CD4-positive, alpha-beta T cell (primary cell): ENCODE data around the gene RAB25. TPM values are rescaled to one million over a fixed set of nuclear protein-coding genes. Genes with fewer than 3 reads are reported as not detected.

Experiments
- ATAC-seq: fragments of 200-7000 bp; cut with Tn5 transposase; one replicate; pipeline ENCODE4 v1.10.0; 2022; ENCODE audit warnings: mild to moderate bottlenecking; ENCODE audit not compliant: poor library complexity
- CTCF ChIA-PET: fragments of 350-600 bp; sonication (Branson Sonifier 250); formaldehyde crosslinking; loops from one replicate; lab custom pipeline; 2021; ENCODE audit warnings: antibody characterized with exemption, inconsistent platforms; lab: Charles Lee
- POLR2A ChIA-PET: fragments of 350-600 bp; sonication (Branson Sonifier 250); formaldehyde crosslinking; loops from one replicate; lab custom pipeline; 2021; ENCODE audit warnings: antibody characterized with exemption, inconsistent platforms; lab: Charles Lee
- DNase-seq, 14 experiments: peaks; one replicate each; pipeline ENCODE4 v3.0.0-alpha.2; 2013 to 2020; ENCODE audit warnings: mixed read lengths in 2 of 14
- H3K27ac ChIP-seq, 2 donors: one replicate each; pipeline versions ENCODE4 v1.5.1 to v1.7.0; 2013; ENCODE audit warnings: low read length in 2 of 2, low read depth in 1 of 2, mild to moderate bottlenecking in 1 of 2
- H3K27me3 ChIP-seq, 2 experiments: 1 replicate in 1 of 2; 2 replicates in 1 of 2; pipeline versions ENCODE4 v1.6.1 to v1.7.0; 2013; ENCODE audit warnings: low read length in 2 of 2, control low read depth in 1 of 2, mild to moderate bottlenecking in 1 of 2, moderate library complexity in 1 of 2; ENCODE audit not compliant: insufficient read depth in 2 of 2, control insufficient read depth in 1 of 2
- H3K36me3 ChIP-seq: one replicate; pipeline ENCODE4 v1.6.1; 2013; ENCODE audit warnings: low read length, control low read depth; ENCODE audit not compliant: insufficient read depth
- H3K4me1 ChIP-seq: one replicate; pipeline ENCODE4 v1.6.1; 2013; ENCODE audit warnings: low read length, control low read depth; ENCODE audit not compliant: insufficient read depth
- H3K4me3 ChIP-seq: one replicate; pipeline ENCODE4 v1.5.1; 2013; ENCODE audit warnings: mild to moderate bottlenecking, low read length, moderate library complexity
- H3K9me3 ChIP-seq, 2 experiments: 1 replicate in 1 of 2; 2 replicates in 1 of 2; pipeline versions ENCODE4 v1.6.1 to v1.7.0; 2013; ENCODE audit warnings: low read length in 2 of 2, mild to moderate bottlenecking in 2 of 2, control low read depth in 1 of 2, moderate library complexity in 1 of 2; ENCODE audit not compliant: control insufficient read depth in 1 of 2, insufficient read depth in 1 of 2
- H3K27ac Mint-ChIP-seq: one replicate; pipeline ENCODE4 v1.8.0; 2020; ENCODE audit warnings: mixed read lengths
- H3K27me3 Mint-ChIP-seq: one replicate; pipeline ENCODE4 v1.8.0; 2021; ENCODE audit warnings: mixed read lengths
- H3K36me3 Mint-ChIP-seq: one replicate; pipeline ENCODE4 v1.8.0; 2021; ENCODE audit warnings: low read depth, mixed read lengths
- H3K4me1 Mint-ChIP-seq: one replicate; pipeline ENCODE4 v1.8.0; 2021; ENCODE audit warnings: low read depth, mixed read lengths
- H3K4me3 Mint-ChIP-seq: one replicate; pipeline ENCODE4 v1.8.0; 2020; ENCODE audit warnings: mild to moderate bottlenecking, mixed read lengths
- H3K9me3 Mint-ChIP-seq: one replicate; pipeline ENCODE4 v1.8.0; 2020; ENCODE audit warnings: mixed read lengths
- CTCF ChIP-seq: fragments of 200-600 bp; IDR thresholded peaks from one replicate; pipeline ENCODE4 v1.8.0; 2022; ENCODE audit warnings: antibody characterized with exemption, mild to moderate bottlenecking
- intact Hi-C, 2 experiments: fragments of 100-400 bp; cut with DNase I in 1 of 2; cut with micrococcal nuclease in 1 of 2; formaldehyde crosslinking; loops; one replicate each; pipeline versions ENCODE4 v1.15.1 to v1.9.0; 2023 to 2025; cut with DNase I, micrococcal nuclease
- total RNA-seq, 174 experiments: library from RNA in 2 of 174; stranded (reverse) in 2 of 174; gene quantifications; one replicate each; pipeline ENCODE4 v1.2.3 and lab custom pipeline; 2021 to 2026

RAB25 gene
- total RNA-seq, 2 experiments from 2014 or later, result 0.58 to 1.3 TPM

DNA sequence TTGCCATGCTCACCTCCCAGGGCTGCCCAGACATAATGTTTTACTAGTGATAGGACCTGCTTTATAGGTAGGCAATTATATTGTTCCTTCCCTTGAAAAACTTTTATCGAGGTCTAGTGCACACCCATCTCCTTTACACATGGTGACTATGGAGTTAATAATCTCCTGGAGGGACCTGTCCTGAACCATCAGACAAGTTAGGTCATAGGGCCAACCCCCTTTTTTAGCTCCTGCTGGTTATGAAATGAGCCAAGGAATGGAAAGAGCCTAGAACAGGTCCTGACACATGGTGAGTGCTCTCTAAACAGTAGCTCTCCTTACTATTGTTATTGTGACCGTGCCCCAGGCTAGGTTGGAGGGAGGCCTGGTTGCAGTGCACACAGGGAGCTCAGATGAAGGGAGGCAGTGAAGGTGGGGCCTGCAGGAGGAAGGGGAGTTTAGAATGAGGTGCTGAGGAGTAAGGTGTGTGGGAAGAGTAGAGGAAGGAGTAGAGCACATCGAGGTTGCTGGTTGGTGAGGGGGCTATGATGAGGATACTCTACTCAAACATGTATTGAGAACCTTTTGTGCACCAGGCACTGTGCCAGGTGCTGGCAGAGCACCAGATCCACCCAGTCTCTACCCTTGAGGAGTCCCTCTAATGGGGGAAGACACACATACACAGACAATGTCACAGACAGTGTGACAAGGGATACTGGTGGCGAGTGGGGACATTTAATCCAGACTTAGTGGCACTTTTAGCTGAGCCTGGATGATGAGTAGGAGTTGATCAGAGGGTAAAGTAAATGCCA lies 39.4 kb downstream of the RAB25 start:
- Mint-ChIP-seq H3K27me3 (no peaks in the 10 kb centered on the region), H3K9me3 (no peaks in the 10 kb centered on the region), H3K4me1 (peaks cover 60% of the 10 kb centered on the region), H3K36me3 (no peaks in the 10 kb centered on the region), H3K4me3 (no peak overlapping the region), H3K27ac (peak overlapping the region; percentile 35)
- Histone ChIP-seq H3K4me1 (peaks cover 66% of the 10 kb centered on the region), H3K9me3 (no peaks in the 10 kb centered on the region), H3K36me3 (no peaks in the 10 kb centered on the region), H3K4me3 (no peak overlapping the region), H3K27ac (no peak overlapping the region), H3K27me3 (no peaks in the 10 kb centered on the region)
- TF ChIP-seq CTCF, result no peak
- CTCF ChIA-PET, result interaction anchor here (1.0 to 6.8 kb wide), 3 partner anchors 28 to 125 kb away, joined by 3 to 194 read pairs (median 4); no protein-coding TSS in a partner anchor
- POLR2A ChIA-PET, result interaction anchor here (1.5 to 1.8 kb wide), 2 partner anchors 26 to 28 kb away, joined by 8 read pairs; no protein-coding TSS in a partner anchor
- DNase-seq (peak in 1 of 14 experiments; percentile 50), ATAC-seq (no peak)
- intact Hi-C loops, result no loop called here

GRCh38 chr1:156101880-156102279 lies 40.9 kb downstream of the RAB25 start:
- Histone ChIP-seq H3K4me1 (peaks cover 64% of the 10 kb centered on the region), H3K9me3 (no peaks in the 10 kb centered on the region), H3K27ac (no peak overlapping the region), H3K36me3 (no peaks in the 10 kb centered on the region), H3K4me3 (no peak overlapping the region), H3K27me3 (no peaks in the 10 kb centered on the region)
- no peak overlapping the region for H3K4me3 Mint-ChIP-seq
- ChIA-PET CTCF (no interaction called here), POLR2A (no interaction called here)
- no peaks in the 10 kb centered on the region for H3K27me3 Mint-ChIP-seq
- ATAC-seq (no peak), DNase-seq (no peak)
- no peaks in the 10 kb centered on the region for H3K9me3 Mint-ChIP-seq
- no peak for TF ChIP-seq CTCF
- peaks cover 61% of the 10 kb centered on the region for H3K4me1 Mint-ChIP-seq
- H3K27ac Mint-ChIP-seq, result peak overlapping the region; percentile 7
- intact Hi-C loops, result no loop called here
- H3K36me3 Mint-ChIP-seq, result peaks cover 4% of the 10 kb centered on the region

GRCh38 chr1:156102633-156103511 lies 41.9 kb downstream of the RAB25 start:
- POLR2A ChIA-PET, result interaction anchor here (0.8 kb wide), 1 partner anchor 21 kb away, joined by 3 read pairs; no protein-coding TSS in a partner anchor
- peak overlapping the region; percentile 94 for H3K27ac Mint-ChIP-seq

More at GRCh38 chr1:156102633-156103511, 41.9 kb downstream of the RAB25 start:
- Mint-ChIP-seq H3K27me3 (no peaks in the 10 kb centered on the region), H3K36me3 (peaks cover 4% of the 10 kb centered on the region), H3K9me3 (no peaks in the 10 kb centered on the region), H3K4me3 (no peak overlapping the region), H3K4me1 (peaks cover 58% of the 10 kb centered on the region)
- H3K27me3 ChIP-seq, result no peaks in the 10 kb centered on the region
- ATAC-seq (no peak), DNase-seq (no peak)
- H3K4me1 ChIP-seq, result peaks cover 60% of the 10 kb centered on the region
- intact Hi-C loops, result no loop called here
- no peak overlapping the region for H3K4me3 ChIP-seq
- no peaks in the 10 kb centered on the region for H3K36me3 ChIP-seq
- no peak for TF ChIP-seq CTCF
- no peaks in the 10 kb centered on the region for H3K9me3 ChIP-seq
- no peak overlapping the region for H3K27ac ChIP-seq
- CTCF ChIA-PET, result interaction anchor here (0.8 kb wide), 1 partner anchor 39 kb away, joined by 4 read pairs; no protein-coding TSS in a partner anchor
